ENCODE data around the gene SETBP1. TPM values are rescaled to one million over a fixed set of nuclear protein-coding genes. Genes with fewer than 3 reads are reported as not detected.

SETBP1 gene
- total RNA-seq, 1 experiment from 2014 or later, result 1.0 TPM

GRCh38 chr18:44731530-44732237, 51.0 kb downstream of the SETBP1 start:
- DNase-seq (ENCODE audit: low read depth), result no peak

DNA sequence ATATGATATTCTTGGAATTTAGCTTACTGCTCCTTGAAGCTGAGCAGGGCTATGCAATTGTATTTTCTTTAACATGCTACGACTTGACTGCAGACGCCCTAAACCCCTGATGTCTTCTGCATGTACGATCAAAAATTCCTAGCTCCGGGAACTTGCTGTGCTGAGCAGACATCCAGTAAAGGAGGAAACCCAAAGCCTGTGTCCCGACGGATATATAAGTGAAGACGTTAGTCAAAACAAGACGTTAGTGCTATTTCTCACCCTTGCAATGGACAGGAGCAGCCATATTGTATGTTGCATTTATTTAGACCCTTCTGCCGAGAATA, 51.5 kb downstream of the SETBP1 start:
- DNase-seq (ENCODE audit: low read depth), result no peak

DNA sequence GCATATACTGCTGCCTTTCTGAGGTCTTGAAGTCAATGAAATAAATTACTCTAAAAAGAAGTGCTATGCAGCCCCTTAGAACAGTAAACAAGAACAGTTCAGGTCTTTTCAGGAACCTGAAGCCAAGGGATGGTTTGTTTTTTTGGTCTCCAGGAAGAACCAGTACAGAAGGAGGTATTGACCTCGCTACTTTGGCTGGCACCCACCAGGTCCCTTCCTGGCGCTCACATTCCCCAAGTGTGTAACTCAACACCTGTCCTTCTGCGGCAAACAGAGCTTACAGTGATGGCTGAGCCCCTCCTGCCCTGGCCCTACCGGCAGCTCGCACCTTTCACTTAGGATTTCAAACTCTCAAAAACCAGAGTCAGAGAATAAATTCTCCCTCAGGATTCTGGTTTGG, 51.9 kb downstream of the SETBP1 start:
- no peak for DNase-seq (ENCODE audit: low read depth)

GRCh38 chr18:44733069-44733753, 52.5 kb downstream of the SETBP1 start:
- peak; percentile 85 for DNase-seq (ENCODE audit: low read depth)

- no peak for DNase-seq (ENCODE audit: low read depth)
Measured at GRCh38 chr18:44733754-44734465, 53.2 kb downstream of the SETBP1 start.

- no peak for DNase-seq (ENCODE audit: low read depth)
Measured at GRCh38 chr18:44735096-44735495, 54.4 kb downstream of the SETBP1 start.

DNA sequence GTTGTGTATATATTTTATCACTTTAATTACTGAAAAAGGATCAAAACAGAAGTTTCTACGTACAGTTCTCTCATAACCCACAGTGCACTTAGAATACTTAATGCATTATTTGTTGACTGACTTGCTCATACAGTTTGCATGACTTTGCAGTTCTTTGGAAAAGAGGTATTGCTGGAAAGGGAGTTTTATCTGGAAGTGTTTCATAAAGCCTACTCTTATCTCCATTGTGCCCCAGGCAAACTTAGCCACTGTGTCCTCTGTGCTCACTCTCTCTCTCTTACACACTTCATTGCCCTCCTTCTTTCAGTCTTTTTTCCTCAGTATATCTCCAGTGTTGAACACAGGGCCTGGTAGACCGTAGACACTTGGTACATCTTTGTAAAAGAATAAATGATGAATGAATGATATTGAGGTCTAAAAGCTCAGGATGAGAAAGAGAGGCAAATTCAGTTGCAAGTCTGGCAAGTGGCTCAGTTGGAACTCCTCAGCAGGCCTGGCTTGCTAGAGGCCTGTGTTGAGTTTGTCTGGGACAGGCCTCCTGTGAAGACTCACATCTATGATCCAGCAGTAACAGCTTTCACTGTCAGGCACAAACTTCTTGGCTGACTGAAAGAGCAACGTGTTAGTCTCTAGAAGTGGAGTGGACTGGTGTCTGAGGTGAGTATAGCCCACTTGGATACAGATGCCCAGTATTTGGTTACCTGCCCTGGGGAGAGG, 56.1 kb downstream of the SETBP1 start:
- no peak for DNase-seq (ENCODE audit: low read depth)

- DNase-seq (ENCODE audit: low read depth), result no peak
Measured at GRCh38 chr18:44737623-44738022, 56.9 kb downstream of the SETBP1 start.

DNA sequence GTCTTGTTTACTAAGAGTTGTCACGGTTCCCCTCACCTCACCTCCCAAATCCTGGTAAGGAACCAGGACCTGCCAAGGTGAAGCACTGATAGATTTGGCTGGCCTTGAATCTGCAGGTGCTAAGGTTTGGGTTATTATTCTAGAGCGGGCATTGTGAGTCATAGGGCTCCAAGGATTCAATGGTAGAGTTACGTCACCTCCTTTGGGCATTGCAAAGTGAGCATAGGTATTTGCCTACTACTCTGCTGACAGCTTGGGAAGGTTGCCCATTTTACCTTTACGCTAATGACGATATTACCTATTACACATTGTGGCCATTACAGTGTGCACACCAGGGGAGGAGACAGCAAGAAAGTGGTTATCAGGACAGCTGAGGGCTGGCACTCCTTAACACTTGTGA, 59.3 kb downstream of the SETBP1 start:
- DNase-seq (ENCODE audit: low read depth), result no peak

DNA sequence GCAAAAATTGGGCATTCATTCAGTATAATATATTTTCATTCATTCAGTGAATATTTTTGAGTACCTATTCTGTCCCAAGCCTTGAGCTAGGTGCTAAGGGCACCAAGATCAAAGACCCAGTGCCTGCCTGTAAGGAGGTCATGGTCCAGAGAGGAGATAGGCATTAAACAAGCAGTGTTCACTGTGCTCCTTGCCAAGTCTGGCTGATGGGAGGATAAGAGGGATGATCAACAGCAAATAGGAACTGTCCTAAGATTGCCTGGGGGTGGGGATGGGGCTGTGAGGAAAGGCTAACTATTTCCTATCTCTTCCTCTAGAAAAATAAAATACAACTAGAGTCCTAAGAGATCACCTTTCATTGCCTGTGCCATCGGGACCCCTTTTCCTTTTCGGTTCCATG, 60.4 kb downstream of the SETBP1 start:
- no peak for DNase-seq (ENCODE audit: low read depth)

DNA sequence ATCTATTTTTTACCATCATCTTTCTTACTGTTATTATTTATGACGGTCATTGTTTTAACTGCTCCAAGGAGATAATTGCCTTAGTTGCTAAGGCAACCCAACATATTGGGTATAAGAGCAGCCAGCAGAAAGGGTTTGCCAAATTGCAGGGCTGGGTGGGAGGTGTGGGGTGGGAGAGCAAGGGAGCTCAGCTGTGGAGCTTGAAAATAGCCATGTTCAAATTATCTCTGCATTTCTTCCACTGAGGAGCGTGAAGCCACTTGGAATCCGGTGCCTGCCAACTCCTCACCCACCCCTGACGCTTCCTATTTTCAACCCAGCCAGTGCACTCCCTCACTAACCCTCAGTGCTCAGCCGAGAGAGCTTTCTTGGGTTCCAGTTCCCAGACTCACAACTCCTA, 60.8 kb downstream of the SETBP1 start:
- no peak for DNase-seq (ENCODE audit: low read depth)

DNA sequence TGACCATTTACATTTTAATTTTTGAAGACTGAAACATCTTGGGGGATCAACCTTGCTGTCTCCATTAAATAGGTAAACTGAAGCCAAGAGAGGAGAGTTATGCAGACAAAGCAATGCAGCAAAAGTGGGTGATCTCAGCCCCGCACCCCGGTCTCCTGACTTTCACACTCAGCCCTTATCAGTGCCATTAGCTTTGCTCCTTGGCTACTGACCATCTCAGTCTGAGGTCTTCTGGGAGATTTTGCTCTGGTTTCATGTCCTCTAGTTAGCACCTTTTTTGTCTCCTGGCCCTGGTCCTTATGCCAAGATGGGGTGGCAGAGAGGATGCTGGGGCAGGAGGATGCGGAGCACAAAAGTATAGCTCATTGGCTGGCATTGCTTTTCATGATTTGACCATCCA, 61.4 kb downstream of the SETBP1 start:
- no peak for DNase-seq (ENCODE audit: low read depth)

- peak; percentile 35 for DNase-seq (ENCODE audit: low read depth)
Measured at GRCh38 chr18:44742718-44743311, 62.1 kb downstream of the SETBP1 start.

DNA sequence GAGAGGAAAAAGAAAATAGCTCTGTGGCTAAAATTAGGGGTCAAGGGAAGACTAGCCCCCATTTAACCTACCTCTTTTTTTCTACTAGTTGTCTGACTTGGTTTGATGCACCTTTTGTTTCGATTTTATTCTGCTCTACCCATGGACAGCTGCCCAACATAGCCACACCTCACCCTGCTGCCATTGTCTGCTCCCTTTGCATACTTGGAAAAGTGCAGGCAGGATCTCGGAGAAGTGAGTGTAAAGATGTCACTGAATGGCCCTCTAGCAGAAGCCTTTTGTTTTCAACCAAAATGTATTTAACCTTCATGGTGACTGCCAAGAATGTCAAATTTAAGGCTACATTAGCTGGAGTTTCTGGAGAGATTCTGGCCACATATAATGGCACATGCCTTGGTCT, 62.9 kb downstream of the SETBP1 start:
- DNase-seq (ENCODE audit: low read depth), result no peak

DNA sequence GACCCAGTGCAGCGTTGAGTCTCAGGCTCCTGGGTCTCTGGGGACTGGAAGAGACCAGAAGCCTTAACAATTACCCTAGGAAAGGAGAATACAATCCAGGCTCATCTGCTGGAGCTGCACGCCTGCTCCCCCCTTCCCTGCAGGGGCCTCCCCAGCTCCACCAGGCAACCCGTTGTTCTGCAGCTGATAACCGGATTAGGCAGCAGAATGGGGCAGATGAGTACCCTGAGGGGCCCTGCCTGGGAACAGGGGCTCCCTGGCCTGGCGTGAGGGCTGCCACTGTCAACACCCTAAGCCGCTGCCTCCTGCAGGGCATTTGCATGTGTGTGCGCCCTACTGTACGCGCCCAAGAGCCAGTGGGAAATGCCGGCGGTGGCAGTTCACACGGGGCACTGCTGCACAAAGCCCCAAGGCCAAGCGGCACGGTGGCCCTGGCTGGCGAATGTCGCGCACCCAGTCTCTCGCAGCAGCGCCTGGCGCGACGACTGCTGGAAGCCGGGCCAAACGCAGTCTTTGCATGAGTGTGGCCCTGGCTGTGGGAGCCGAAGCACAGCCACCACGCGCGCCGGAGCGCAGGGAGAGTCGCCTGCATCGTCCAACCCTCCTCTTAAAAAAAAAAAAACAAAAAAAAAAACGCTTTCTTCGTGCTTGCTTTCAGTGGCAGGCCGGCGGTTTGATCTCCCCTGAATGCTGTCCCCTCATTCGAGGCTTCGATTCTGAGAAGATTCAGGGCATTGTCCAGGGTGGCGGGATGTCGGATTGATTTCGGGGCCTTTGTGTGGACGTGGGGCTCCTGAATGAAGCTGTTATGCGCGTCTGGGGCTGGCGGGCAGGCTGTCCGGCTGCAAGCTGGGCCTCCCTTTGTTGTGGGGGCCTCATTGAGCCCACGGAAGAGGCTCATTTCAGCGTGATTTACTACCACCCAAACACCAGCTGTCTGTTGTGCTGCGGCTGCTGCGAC, 63.8 kb downstream of the SETBP1 start:
- DNase-seq (ENCODE audit: low read depth), result no peak

DNA sequence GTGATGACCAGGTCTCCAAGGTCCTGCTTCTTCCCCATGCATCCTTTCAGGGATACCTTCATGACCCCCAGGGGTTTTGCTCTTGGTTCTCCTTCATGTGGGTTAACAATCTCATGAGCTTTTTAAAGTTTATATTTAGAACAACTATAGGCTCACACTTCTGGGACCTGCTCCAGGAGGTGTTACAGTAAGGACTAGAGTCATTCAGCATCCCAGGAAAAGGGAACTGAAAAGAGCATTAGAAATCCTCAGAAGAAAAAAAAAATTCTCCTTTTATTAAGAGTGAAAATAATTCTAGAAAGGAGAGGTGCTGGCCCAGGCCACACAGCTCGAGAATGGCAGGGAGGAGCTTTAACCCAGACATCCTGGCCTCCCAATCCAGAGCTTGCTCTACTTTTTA, 66.5 kb downstream of the SETBP1 start:
- no peak for DNase-seq (ENCODE audit: low read depth)

DNA sequence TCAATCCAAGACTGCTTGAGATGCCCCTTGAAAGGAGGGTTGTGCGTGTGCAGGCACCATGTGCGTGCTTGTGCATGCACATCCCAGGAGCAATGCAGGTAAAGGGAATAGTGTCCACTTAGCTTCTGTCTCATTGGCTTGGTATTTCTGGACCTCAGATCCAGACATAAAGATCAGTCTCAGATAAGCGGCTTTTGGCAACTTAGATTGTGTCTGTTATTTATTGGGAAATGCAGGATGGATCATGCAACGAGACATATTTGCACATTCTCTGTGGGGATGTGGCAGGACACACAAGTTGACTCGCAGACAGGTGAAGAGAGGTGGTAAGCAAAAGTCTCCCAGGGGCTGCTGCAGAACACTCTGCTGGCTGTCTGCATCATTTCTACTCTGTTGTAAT, 67.9 kb downstream of the SETBP1 start:
- no peak for DNase-seq (ENCODE audit: low read depth)

DNA sequence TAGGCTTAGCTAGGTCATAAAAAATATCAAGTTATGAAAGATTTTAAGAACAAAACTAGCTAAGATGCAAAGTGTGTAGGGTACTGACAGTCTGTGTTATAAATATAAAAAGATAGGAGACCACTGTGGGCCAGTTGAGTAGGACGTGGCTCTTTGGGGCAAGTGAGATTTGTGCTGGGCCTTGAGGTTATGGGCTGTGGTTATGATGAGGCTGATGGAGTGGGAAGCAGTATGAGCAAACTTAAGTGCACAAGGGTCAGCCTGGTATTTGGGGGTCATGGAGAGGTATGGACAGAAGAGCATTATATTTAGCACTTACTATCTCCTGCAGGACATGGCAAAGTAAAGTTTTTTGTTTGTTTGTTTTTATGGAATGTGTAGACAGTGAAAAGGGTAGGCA, 70.1 kb downstream of the SETBP1 start:
- DNase-seq (ENCODE audit: low read depth), result no peak

DNA sequence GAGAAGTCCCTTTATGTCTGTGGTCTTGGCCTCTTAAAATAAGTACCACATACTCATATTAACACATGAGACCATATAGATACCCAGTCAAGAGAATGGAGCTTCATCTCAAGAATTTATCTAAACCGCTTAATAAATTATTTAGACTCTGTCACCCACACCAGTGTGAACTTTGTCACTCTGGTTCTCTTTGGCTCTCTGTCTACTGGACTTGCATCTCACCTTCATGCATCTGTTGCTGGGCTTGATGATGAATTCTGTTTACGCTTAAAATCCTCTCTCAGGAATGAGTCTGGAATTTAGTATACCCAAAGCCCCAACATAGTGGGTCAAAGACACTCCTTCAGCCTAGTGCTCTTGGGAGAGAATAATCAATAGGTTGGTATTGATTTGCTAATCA, 73.9 kb downstream of the SETBP1 start:
- DNase-seq (ENCODE audit: low read depth), result no peak

- DNase-seq (ENCODE audit: low read depth), result no peak
Measured at GRCh38 chr18:44758861-44759631, 78.4 kb downstream of the SETBP1 start.

Data from Daoy (cell line).